Testis (tissue), 2 donors: ENCODE measurements around the gene SAYSD1.

Source experiments
- CTCF ChIP-seq, 3 experiments: fragments of 450-650 bp in 2 of 3; fragments of 200-600 bp in 1 of 3; sonication (generic) in 1 of 3; IDR thresholded peaks; one replicate each; pipeline ENCODE4 v1.5.1; 2016 to 2019; ENCODE audit warnings: antibody characterized with exemption in 3 of 3, mild to moderate bottlenecking in 2 of 3, moderate library complexity in 1 of 3
- POLR2A ChIP-seq: fragments of 450-650 bp; IDR thresholded peaks from one replicate; pipeline ENCODE4 v1.6.1; 2017; ENCODE audit warnings: antibody characterized with exemption, mild to moderate bottlenecking, moderate library complexity

DNA sequence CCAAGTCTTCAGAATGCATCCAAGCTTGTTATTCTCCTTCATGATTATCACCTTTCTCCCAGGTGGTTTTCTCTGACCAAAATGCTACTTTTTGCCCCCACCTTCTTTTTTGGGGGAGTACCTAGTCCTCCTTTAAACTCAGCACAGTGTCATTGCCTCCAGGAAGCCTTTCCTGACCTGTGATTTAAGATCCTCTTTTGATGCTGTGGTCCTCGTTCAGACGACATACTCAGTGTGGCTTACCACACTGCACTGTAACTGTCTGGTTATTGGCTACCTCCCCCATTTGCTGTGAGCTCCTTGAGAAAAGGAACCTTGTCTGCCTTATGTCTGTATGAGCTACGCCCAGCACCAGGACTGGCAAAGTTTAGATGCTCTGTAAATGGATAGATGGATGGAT, 14.6 kb downstream of the SAYSD1 start:
- TF ChIP-seq CTCF (IDR thresholded peaks at IDR 0.05) (no peak), POLR2A (no peak)
